PC-9 (cell line): Measurements from ENCODE around the gene PC. TPM values are rescaled to one million over a fixed set of nuclear protein-coding genes. Genes with fewer than 3 reads are reported as not detected.

ENCODE experiments used
- BruUV-seq: library from RNA; stranded (reverse); fragments of 400-500 nt; replicated peaks from 2 replicates; lab custom pipeline; 2021; lab: Mats Ljungman, UMichigan
- CTCF ChIA-PET: fragments of 300-600 bp; sonication (Branson Sonifier 250); formaldehyde crosslinking; loops from one replicate; lab custom pipeline; 2022; ENCODE audit warnings: antibody characterized with exemption; lab: Charles Lee
- POLR2A ChIA-PET: fragments of 300-600 bp; sonication (Branson Sonifier 250); formaldehyde crosslinking; loops from one replicate; lab custom pipeline; 2022; ENCODE audit warnings: antibody characterized with exemption; ENCODE audit not compliant: unreplicated experiment; lab: Charles Lee
- DNase-seq, 2 experiments: peaks; one replicate each; pipeline versions ENCODE4 v3.0.0 to v3.0.0-alpha.2; 2015 to 2022; ENCODE audit warnings: mixed read lengths in 1 of 2
- H2AFZ ChIP-seq: fragments of 200-600 bp; sonication (generic); 2 replicates; pipeline ENCODE4 v1.8.1; 2017; ENCODE audit warnings: antibody characterized with exemption
- H3F3A ChIP-seq: fragments of 200-600 bp; sonication (generic); 2 replicates; pipeline ENCODE4 v1.8.1; 2017; ENCODE audit warnings: antibody characterized with exemption, mild to moderate bottlenecking, low read depth; ENCODE audit not compliant: insufficient read depth
- H3K27ac ChIP-seq: fragments of 200-600 bp; sonication (generic); 2 replicates; pipeline ENCODE4 v1.6.1; 2016; ENCODE audit warnings: mixed run types
- H3K27me3 ChIP-seq: fragments of 200-600 bp; sonication (generic); 2 replicates; pipeline ENCODE4 v1.6.1; 2016; ENCODE audit warnings: low read depth, mixed run types; ENCODE audit not compliant: insufficient read depth
- H3K36me3 ChIP-seq: fragments of 200-600 bp; sonication (generic); 2 replicates; pipeline ENCODE4 v1.6.1; 2016; ENCODE audit warnings: low read depth, mixed run types
- H3K4me1 ChIP-seq: fragments of 200-600 bp; sonication (generic); replicated peaks from 2 replicates; pipeline ENCODE4 v1.6.1; 2016; ENCODE audit warnings: mixed run types; ENCODE audit not compliant: insufficient read depth
- H3K4me2 ChIP-seq: fragments of 200-600 bp; sonication (generic); 2 replicates; pipeline ENCODE4 v1.6.1; 2017; ENCODE audit warnings: mixed run types
- H3K4me3 ChIP-seq: fragments of 200-600 bp; sonication (generic); 2 replicates; pipeline ENCODE4 v1.6.1; 2016; ENCODE audit warnings: mixed run types
- H3K79me2 ChIP-seq: fragments of 200-600 bp; sonication (generic); 2 replicates; pipeline ENCODE4 v1.6.1; 2017; ENCODE audit warnings: low read depth, mixed run types
- H3K9me2 ChIP-seq: fragments of 200-600 bp; sonication (generic); 2 replicates; pipeline ENCODE4 v1.8.1; 2017; ENCODE audit warnings: mild to moderate bottlenecking; ENCODE audit not compliant: insufficient read depth
- H3K9me3 ChIP-seq: fragments of 200-600 bp; sonication (generic); 2 replicates; pipeline ENCODE4 v1.8.1; 2016; ENCODE audit warnings: low read depth; ENCODE audit not compliant: insufficient read depth
- H4K20me1 ChIP-seq: fragments of 200-600 bp; sonication (generic); 2 replicates; pipeline ENCODE4 v1.8.1; 2017; ENCODE audit not compliant: insufficient read depth
- CTCF ChIP-seq: fragments of 200-600 bp; sonication (generic); conservative IDR thresholded peaks from 2 replicates; pipeline ENCODE4 v1.6.1; 2017; ENCODE audit warnings: mixed run types, antibody characterized with exemption, mild to moderate bottlenecking, moderate library complexity
- EZH2 ChIP-seq: fragments of 200-600 bp; sonication (generic); IDR thresholded peaks from 2 replicates; pipeline ENCODE4 v1.8.0; 2017; ENCODE audit warnings: antibody characterized with exemption, low read depth
- intact Hi-C: fragments of 100-400 bp; cut with micrococcal nuclease; formaldehyde crosslinking; loops from one replicate; pipeline ENCODE4 v1.10.0; 2022; ENCODE audit not compliant: unreplicated experiment
- total RNA-seq: library from RNA; stranded (reverse); gene quantifications from 2 replicates; pipeline ENCODE4 v1.2.3, GENCODE V29; 2021

PC gene
- total RNA-seq, 1 experiment from 2014 or later: 38.9 TPM

- Histone ChIP-seq H3K36me3 (no peaks in the 10 kb centered on the region), H3K4me1 (peaks cover 49% of the 10 kb centered on the region), H3K4me2 (peak overlapping the region; percentile 62), H3K27me3 (no peaks in the 10 kb centered on the region), H3K27ac (peak overlapping the region; percentile 78), H3K79me2 (no peaks in the 10 kb centered on the region), H3K9me3 (no peaks in the 10 kb centered on the region), H4K20me1 (no peaks in the 10 kb centered on the region), H3K4me3 (peak overlapping the region; percentile 2; the same call in 1 of the 2 replicates), H2AFZ (peak overlapping the region; percentile 50; the same call in 1 of the 2 replicates), H3F3A (peaks cover 49% of the 10 kb centered on the region), H3K9me2 (no peaks in the 10 kb centered on the region)
- BruUV-seq: TSS peak; percentile 86
- intact Hi-C loops: loop anchor here (1.0 to 5.0 kb wide), 5 partner anchors 27 to 434 kb away; no protein-coding TSS in a partner anchor
- peak; percentile 85 to 89 for DNase-seq
- POLR2A ChIA-PET: interaction anchor here (0.7 kb wide), 1 partner anchor 544 kb away, joined by 6 read pairs; no protein-coding TSS in a partner anchor
- TF ChIP-seq CTCF (peak; percentile 86), EZH2 (no peak)
- CTCF ChIA-PET: interaction anchor here (0.6 to 1.0 kb wide), 4 partner anchors 20 to 143 kb away, joined by 3 to 4 read pairs (median 4); no protein-coding TSS in a partner anchor
Observed at GRCh38 chr11:66883016-66883965, 74.9 kb downstream of the PC start.

DNA sequence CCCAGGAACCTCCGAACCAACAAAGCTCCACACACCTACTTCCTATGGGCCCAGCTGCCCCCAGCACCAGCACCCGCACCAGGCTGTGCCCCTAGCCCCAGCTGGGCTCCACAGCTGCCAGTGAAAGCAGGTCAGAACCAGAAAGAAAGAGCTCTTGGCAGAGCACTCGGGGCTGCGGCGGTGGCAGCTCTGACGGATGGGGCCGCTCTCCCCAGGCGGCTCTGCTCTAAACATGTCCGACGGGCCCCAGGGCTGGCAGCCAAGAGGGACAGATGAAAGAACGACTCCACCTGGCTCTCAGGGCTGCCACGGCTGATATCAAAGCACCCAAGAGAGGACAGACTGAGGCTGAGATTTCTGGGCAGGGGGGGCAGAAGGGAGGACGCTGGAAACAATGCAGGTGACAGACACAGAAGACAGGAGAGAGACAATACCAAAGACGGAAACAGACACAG lies 75.6 kb downstream of the PC start:
- H3K27ac ChIP-seq: peak overlapping the region; percentile 78
- no peaks in the 10 kb centered on the region for H3K36me3 ChIP-seq
- no peak for DNase-seq
- no peaks in the 10 kb centered on the region for H3K9me2 ChIP-seq
- no TSS peak for BruUV-seq
- H4K20me1 ChIP-seq: no peaks in the 10 kb centered on the region
- peaks cover 49% of the 10 kb centered on the region for H3F3A ChIP-seq
- TF ChIP-seq EZH2: no peak
- TF ChIP-seq CTCF: no peak
- peaks cover 56% of the 10 kb centered on the region for H3K4me1 ChIP-seq
- CTCF ChIA-PET: interaction anchor here (0.7 to 1.0 kb wide), 4 partner anchors 20 to 139 kb away, joined by 3 to 4 read pairs (median 4); no protein-coding TSS in a partner anchor
- H3K4me3 ChIP-seq: no peak overlapping the region
- H3K4me2 ChIP-seq: peak overlapping the region; percentile 62
- no peak overlapping the region for H2AFZ ChIP-seq
- no peaks in the 10 kb centered on the region for H3K79me2 ChIP-seq
- no peaks in the 10 kb centered on the region for H3K27me3 ChIP-seq
- POLR2A ChIA-PET: interaction anchor here (0.7 kb wide), 1 partner anchor 204 kb away, joined by 12 read pairs; no protein-coding TSS in a partner anchor
- H3K9me3 ChIP-seq: no peaks in the 10 kb centered on the region
- intact Hi-C loops: loop anchor here (1.0 to 5.0 kb wide), 5 partner anchors 26 to 435 kb away; no protein-coding TSS in a partner anchor

- POLR2A ChIA-PET: interaction anchor here (0.7 kb wide), 1 partner anchor 204 kb away, joined by 12 read pairs; no protein-coding TSS in a partner anchor
- CTCF ChIA-PET: interaction anchor here (0.7 kb wide), 1 partner anchor 64 kb away, joined by 3 read pairs; no protein-coding TSS in a partner anchor
- H3K79me2 ChIP-seq: no peaks in the 10 kb centered on the region
Observed at GRCh38 chr11:66881927-66882452, 76.2 kb downstream of the PC start.

More at GRCh38 chr11:66881927-66882452, 76.2 kb downstream of the PC start:
- H3K27ac ChIP-seq: no peak overlapping the region
- H3K4me3 ChIP-seq: no peak overlapping the region
- no peaks in the 10 kb centered on the region for H3K9me3 ChIP-seq
- H3F3A ChIP-seq: peaks cover 49% of the 10 kb centered on the region
- H2AFZ ChIP-seq: no peak overlapping the region
- peaks cover 58% of the 10 kb centered on the region for H3K4me1 ChIP-seq
- H3K27me3 ChIP-seq: no peaks in the 10 kb centered on the region
- no peaks in the 10 kb centered on the region for H3K9me2 ChIP-seq
- no peaks in the 10 kb centered on the region for H4K20me1 ChIP-seq
- no peak for DNase-seq
- no peak overlapping the region for H3K4me2 ChIP-seq
- intact Hi-C loops: loop anchor here (2.0 to 5.0 kb wide), 5 partner anchors 69 to 435 kb away; no protein-coding TSS in a partner anchor
- H3K36me3 ChIP-seq: no peaks in the 10 kb centered on the region
- no TSS peak for BruUV-seq
- TF ChIP-seq EZH2: no peak
- TF ChIP-seq CTCF: no peak
